C4-2B (cell line): Measurements from ENCODE around the gene ARHGEF25.

Experiments
- ZFX ChIP-seq: fragments of 450-650 bp; IDR thresholded peaks from 2 replicates; pipeline ENCODE4 v1.6.1; 2017
- TF ChIP-seq, protein P1 (sequence below): fragments of 450-650 bp; conservative IDR thresholded peaks from 2 replicates; pipeline ENCODE4 v1.5.1; 2017; ENCODE audit warnings: mild to moderate bottlenecking

GRCh38 chr12:57612711-57613426 is 1.6 kb downstream of the ARHGEF25 start:
- TF ChIP-seq, protein P1, sequence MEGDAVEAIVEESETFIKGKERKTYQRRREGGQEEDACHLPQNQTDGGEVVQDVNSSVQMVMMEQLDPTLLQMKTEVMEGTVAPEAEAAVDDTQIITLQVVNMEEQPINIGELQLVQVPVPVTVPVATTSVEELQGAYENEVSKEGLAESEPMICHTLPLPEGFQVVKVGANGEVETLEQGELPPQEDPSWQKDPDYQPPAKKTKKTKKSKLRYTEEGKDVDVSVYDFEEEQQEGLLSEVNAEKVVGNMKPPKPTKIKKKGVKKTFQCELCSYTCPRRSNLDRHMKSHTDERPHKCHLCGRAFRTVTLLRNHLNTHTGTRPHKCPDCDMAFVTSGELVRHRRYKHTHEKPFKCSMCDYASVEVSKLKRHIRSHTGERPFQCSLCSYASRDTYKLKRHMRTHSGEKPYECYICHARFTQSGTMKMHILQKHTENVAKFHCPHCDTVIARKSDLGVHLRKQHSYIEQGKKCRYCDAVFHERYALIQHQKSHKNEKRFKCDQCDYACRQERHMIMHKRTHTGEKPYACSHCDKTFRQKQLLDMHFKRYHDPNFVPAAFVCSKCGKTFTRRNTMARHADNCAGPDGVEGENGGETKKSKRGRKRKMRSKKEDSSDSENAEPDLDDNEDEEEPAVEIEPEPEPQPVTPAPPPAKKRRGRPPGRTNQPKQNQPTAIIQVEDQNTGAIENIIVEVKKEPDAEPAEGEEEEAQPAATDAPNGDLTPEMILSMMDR: no peak
- TF ChIP-seq ZFX: no peak
